GM23248 (cell line): ENCODE measurements around the gene SULT4A1.

Experiments
- EZH2 ChIP-seq: fragments of 200-600 bp; sonication (generic); IDR thresholded peaks from 2 replicates; pipeline ENCODE4 v1.6.1; 2018; ENCODE audit warnings: antibody characterized with exemption, mild to moderate bottlenecking; ENCODE audit not compliant: insufficient read depth, poor library complexity, severe bottlenecking
- EZH2phosphoT487 ChIP-seq: fragments of 200-600 bp; sonication (generic); IDR thresholded peaks from 2 replicates; pipeline ENCODE4 v1.6.1; 2018; ENCODE audit warnings: antibody characterized with exemption, moderate library complexity, mild to moderate bottlenecking, low read depth; ENCODE audit not compliant: insufficient read depth

DNA sequence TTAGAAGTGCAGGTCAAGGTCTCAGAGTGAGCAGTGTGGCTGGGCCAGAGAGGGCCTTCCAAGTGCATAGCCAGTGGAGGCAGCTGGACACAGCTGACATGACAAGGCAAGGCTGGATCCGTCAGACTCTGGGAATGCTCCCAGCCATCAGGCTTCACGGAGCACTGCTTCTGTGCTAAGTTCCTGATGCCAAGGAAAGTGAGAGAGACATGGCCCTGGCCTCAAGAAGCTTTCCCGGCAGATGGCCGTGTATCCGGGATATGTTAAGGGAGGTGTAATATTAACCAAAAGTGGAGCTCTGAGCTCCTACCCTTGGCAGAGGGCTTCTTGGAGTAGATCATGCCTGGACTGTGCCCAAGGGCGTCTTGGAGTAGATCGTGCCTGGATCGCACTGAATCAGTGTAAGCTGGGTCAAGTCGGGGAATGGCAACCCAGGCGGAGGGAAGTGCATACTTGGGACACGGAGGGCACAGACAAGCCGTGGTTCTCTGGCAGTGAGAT, 42.8 kb downstream of the SULT4A1 start:
- TF ChIP-seq EZH2 = no peak
- no peak for TF ChIP-seq EZH2phosphoT487
